BLaER1 (cell line): ENCODE results near the gene ADO.

Experiments used
- H3K27ac ChIP-seq: shearing (Covaris generic); formaldehyde crosslinking; 2 replicates; pipeline ENCODE4 v1.8.1; 2022
- H3K27me3 ChIP-seq: shearing (Covaris generic); formaldehyde crosslinking; 2 replicates; pipeline ENCODE4 v1.8.1; 2022
- H3K36me3 ChIP-seq: shearing (Covaris generic); formaldehyde crosslinking; 2 replicates; pipeline ENCODE4 v1.8.1; 2022
- H3K4me1 ChIP-seq: shearing (Covaris generic); formaldehyde crosslinking; 2 replicates; pipeline ENCODE4 v1.8.1; 2022
- H3K4me2 ChIP-seq: shearing (Covaris generic); formaldehyde crosslinking; 2 replicates; pipeline ENCODE4 v1.8.1; 2022
- H3K4me3 ChIP-seq: shearing (Covaris generic); formaldehyde crosslinking; 2 replicates; pipeline ENCODE4 v1.8.1; 2022
- H3K9ac ChIP-seq: shearing (Covaris generic); formaldehyde crosslinking; 2 replicates; pipeline ENCODE4 v1.8.1; 2022
- H3K9me3 ChIP-seq: shearing (Covaris generic); formaldehyde crosslinking; 2 replicates; pipeline ENCODE4 v1.8.1; 2022
- H4K20me1 ChIP-seq: shearing (Covaris generic); formaldehyde crosslinking; 2 replicates; pipeline ENCODE4 v1.8.1; 2022
- Cebpa-rat ChIP-seq: shearing (Covaris generic); IDR thresholded peaks from 2 replicates; pipeline ENCODE4 v1.8.1; 2022

ADO gene

GRCh38 chr10:62856021-62856420 lies 51.5 kb downstream of the ADO start:
- Histone ChIP-seq H3K9ac (no peak overlapping the region), H3K4me1 (peaks cover 50% of the 10 kb centered on the region), H3K36me3 (no peaks in the 10 kb centered on the region), H4K20me1 (no peaks in the 10 kb centered on the region), H3K27me3 (no peaks in the 10 kb centered on the region), H3K4me2 (no peak overlapping the region), H3K4me3 (no peak overlapping the region), H3K27ac (no peak overlapping the region), H3K9me3 (no peaks in the 10 kb centered on the region; the same call in 1 of the 2 replicates)
- no peak for TF ChIP-seq Cebpa-rat
